Endothelial cell of umbilical vein (primary cell): Measurements from ENCODE around the gene DIAPH2. TPM values are rescaled to one million over a fixed set of nuclear protein-coding genes. Genes with fewer than 3 reads are reported as not detected.
A peak's percentile ranks its signal among the peaks of the same experiment; 100 is the strongest.

Source experiments
- BruUV-seq: library from RNA; stranded (reverse); fragments of 400-500 nt; replicated peaks from 2 replicates; lab custom pipeline; 2021; lab: Mats Ljungman, UMichigan
- CTCF ChIA-PET: fragments of 300-600, 350-600 bp; sonication (Branson Sonifier 250); formaldehyde crosslinking; loops from one replicate; lab custom pipeline; 2021; ENCODE audit warnings: antibody characterized with exemption, inconsistent platforms; lab: Charles Lee
- POLR2A ChIA-PET: fragments of 300-600, 350-600 bp; sonication (Branson Sonifier 250); formaldehyde crosslinking; loops from one replicate; lab custom pipeline; 2021; ENCODE audit warnings: antibody characterized with exemption, inconsistent platforms; lab: Charles Lee
- DNase-seq: peaks from one replicate; pipeline ENCODE4 v3.0.0-alpha.2; 2011; ENCODE audit warnings: low read depth, low spot score
- FAIRE-seq: peaks from 2 replicates; lab custom pipeline; 2011; peaks lifted over from hg19 to GRCh38; lab: Jason Lieb, UNC
- H2AFZ ChIP-seq: 2 replicates; pipeline ENCODE4 v1.6.0; 2012; ENCODE audit warnings: low read depth, low read length, control low read depth, inconsistent platforms
- H3K27ac ChIP-seq: 2 replicates; pipeline ENCODE4 v1.5.1; 2011; ENCODE audit warnings: low read depth, mild to moderate bottlenecking, control low read depth, low read length, moderate library complexity; ENCODE audit not compliant: insufficient read depth
- H3K27me3 ChIP-seq, 2 experiments: 2 replicates each; pipeline versions ENCODE4 v1.6.0 to v1.6.1; 2011; ENCODE audit warnings: low read length in 2 of 2, mixed read lengths in 1 of 2; ENCODE audit not compliant: control insufficient read depth in 2 of 2, insufficient read depth in 2 of 2
- H3K36me3 ChIP-seq, 2 experiments: 2 replicates in 1 of 2; 3 replicates in 1 of 2; pipeline ENCODE4 v1.5.1; 2011; ENCODE audit warnings: low read length in 2 of 2, mild to moderate bottlenecking in 1 of 2, moderate library complexity in 1 of 2; ENCODE audit not compliant: control insufficient read depth in 2 of 2, insufficient read depth in 2 of 2; ENCODE audit errors: extremely low read depth in 1 of 2
- H3K4me1 ChIP-seq: 3 replicates; pipeline ENCODE4 v1.5.1; 2011; ENCODE audit warnings: mild to moderate bottlenecking, low read length; ENCODE audit not compliant: control insufficient read depth, insufficient read depth; ENCODE audit errors: extremely low read depth
- H3K4me2 ChIP-seq: 2 replicates; pipeline ENCODE4 v1.6.1; 2011; ENCODE audit warnings: low read length, control low read depth, mixed read lengths; ENCODE audit not compliant: insufficient read depth
- H3K4me3 ChIP-seq, 3 experiments: fragments of 200-600 bp in 1 of 3; sonication (generic), shearing (Covaris generic) in 1 of 3; replicated peaks in 1 of 3; 2 replicates each; pipeline ENCODE4 v1.5.1; 2011 to 2016; ENCODE audit warnings: control low read depth in 3 of 3, low read length in 3 of 3, mild to moderate bottlenecking in 2 of 3, inconsistent platforms in 1 of 3, low read depth in 1 of 3, moderate library complexity in 1 of 3; ENCODE audit not compliant: insufficient read depth in 1 of 3
- H3K79me2 ChIP-seq: 2 replicates; pipeline ENCODE4 v1.6.0; 2012; ENCODE audit warnings: low read length, inconsistent platforms; ENCODE audit not compliant: control insufficient read depth, insufficient read depth
- H3K9ac ChIP-seq: replicated peaks from 2 replicates; pipeline ENCODE3; 2011; ENCODE audit warnings: low read length, control low read depth; ENCODE audit not compliant: insufficient read depth; ENCODE audit errors: extremely low read depth
- H3K9me1 ChIP-seq: replicated peaks from 3 replicates; pipeline ENCODE4 v1.6.0; 2011; ENCODE audit warnings: mild to moderate bottlenecking, low read length; ENCODE audit not compliant: control insufficient read depth, insufficient read depth; ENCODE audit errors: extremely low read depth
- H3K9me3 ChIP-seq: replicated peaks from 2 replicates; pipeline ENCODE4 v1.5.1; 2012; ENCODE audit warnings: low read length, inconsistent platforms; ENCODE audit not compliant: control insufficient read depth, insufficient read depth
- H4K20me1 ChIP-seq: replicated peaks from 2 replicates; pipeline ENCODE3; 2011; ENCODE audit warnings: mild to moderate bottlenecking, low read length; ENCODE audit not compliant: control insufficient read depth, insufficient read depth; ENCODE audit errors: extremely low read depth
- EZH2 ChIP-seq: IDR thresholded peaks from 2 replicates; pipeline ENCODE4 v1.6.1; 2012; ENCODE audit warnings: borderline replicate concordance, low read depth, mild to moderate bottlenecking, moderate library complexity, low read length, inconsistent platforms; ENCODE audit not compliant: severe bottlenecking
- FOS ChIP-seq: IDR thresholded peaks from 2 replicates; pipeline ENCODE4 v1.6.1; 2011; ENCODE audit warnings: mild to moderate bottlenecking, low read length, moderate library complexity, borderline replicate concordance; ENCODE audit not compliant: insufficient read depth
- GATA2 ChIP-seq: IDR thresholded peaks from 2 replicates; pipeline ENCODE4 v1.7.0; 2011; ENCODE audit warnings: low read depth, mild to moderate bottlenecking, moderate library complexity, mixed read lengths, low read length; ENCODE audit not compliant: insufficient read length, insufficient read depth
- JUN ChIP-seq: IDR thresholded peaks from 2 replicates; pipeline ENCODE4 v1.6.1; 2011; ENCODE audit warnings: borderline replicate concordance, low read depth; ENCODE audit not compliant: insufficient read length, insufficient read depth
- MYC ChIP-seq: IDR thresholded peaks from one replicate; pipeline ENCODE4 v1.6.1; 2011; ENCODE audit warnings: mild to moderate bottlenecking, low read depth, low read length
- POLR2A ChIP-seq: IDR thresholded peaks from 2 replicates; pipeline ENCODE4 v1.6.1; 2012; ENCODE audit warnings: low read depth, mild to moderate bottlenecking, control low read depth, low read length
- POLR2AphosphoS5 ChIP-seq: IDR thresholded peaks from 2 replicates; pipeline ENCODE4 v1.6.1; 2012; ENCODE audit warnings: low read depth, mild to moderate bottlenecking, control low read depth, low read length, moderate library complexity; ENCODE audit not compliant: insufficient read depth
- dilution Hi-C: fragments of 300-500 bp; cut with MboI; formaldehyde crosslinking; loops from one replicate; pipeline ENCODE4 v1.15.0; 2019; ENCODE audit warnings: low sequenced_read_pairs; ENCODE audit not compliant: extremely low pct_ligation_motif_present
- intact Hi-C: fragments of 100-400 bp; cut with micrococcal nuclease; formaldehyde crosslinking; loops from one replicate; pipeline ENCODE4 v1.10.0; 2022
- polyA plus RNA-seq, 4 experiments: library from polyadenylated mRNA; depleted of rRNA in 3 of 4; stranded (reverse) in 3 of 4; unstranded in 1 of 4; fragments of >200 nt; gene quantifications; 2 replicates each; pipeline versions ENCODE4 v1.2.1 to v1.2.3, GENCODE V29; 2011 to 2012; ENCODE audit warnings: missing spikeins in 1 of 4
- total RNA-seq: library from RNA; stranded (reverse); gene quantifications from 2 replicates; pipeline ENCODE4 v1.2.3, GENCODE V29; 2021
- TF ChIP-seq, protein P1 (sequence below): IDR thresholded peaks from 2 replicates; pipeline ENCODE4 v1.6.1; 2011; ENCODE audit not compliant: insufficient read depth, insufficient read length
- TF ChIP-seq, protein P2 (sequence below), 2 donors: IDR thresholded peaks; 1 replicate in 1 of 2; 2 replicates in 1 of 2; pipeline ENCODE4 v1.5.1; 2011; ENCODE audit warnings: low read length in 2 of 2, mild to moderate bottlenecking in 2 of 2, moderate library complexity in 2 of 2, control low read depth in 1 of 2, inconsistent platforms in 1 of 2, low read depth in 1 of 2; ENCODE audit not compliant: insufficient read depth in 1 of 2; ENCODE audit errors: extremely low read depth in 1 of 2

Gene DIAPH2
- total and polyA plus RNA-seq, 2 donors (not counting 3 experiments of a cell fraction or from before 2014, with no cell fraction given), result 3.0 to 30.0 TPM

DNA sequence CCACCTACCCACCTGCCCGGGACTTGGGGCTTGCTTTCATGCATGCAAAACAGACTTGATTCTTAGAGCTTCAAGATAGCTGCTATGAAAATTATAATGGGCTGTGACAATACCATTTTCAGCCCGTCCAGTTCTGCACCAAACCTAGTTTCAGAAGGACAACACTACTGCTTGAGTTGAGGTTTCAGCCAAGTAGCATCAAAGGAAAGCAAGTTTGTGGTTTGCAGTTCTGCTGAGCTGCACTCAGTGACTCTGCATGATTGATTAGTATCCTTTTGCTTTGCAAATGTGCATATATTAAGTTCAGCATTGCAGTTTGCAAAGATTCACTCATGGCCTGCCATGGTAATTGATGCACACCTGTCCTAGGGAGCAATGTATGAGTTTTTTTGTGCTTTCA lies 641.8 kb downstream of the DIAPH2 start:
- CTCF ChIA-PET, result no interaction called here

More for the DNA sequence above, 641.8 kb downstream of the DIAPH2 start:
- no peaks in the 10 kb centered on the region for H3K9me3 ChIP-seq
- H3K36me3 ChIP-seq, result no peaks in the 10 kb centered on the region
- DNase-seq, result no peak
- no peaks in the 10 kb centered on the region for H4K20me1 ChIP-seq
- no peaks in the 10 kb centered on the region for H3K9me1 ChIP-seq
- H3K4me2 ChIP-seq, result no peak overlapping the region
- peak; percentile 67 for FAIRE-seq
- no peaks in the 10 kb centered on the region for H3K79me2 ChIP-seq
- intact Hi-C loops, result no loop called here
- H2AFZ ChIP-seq, result no peak overlapping the region
- no peaks in the 10 kb centered on the region for H3K4me1 ChIP-seq
- no peak overlapping the region for H3K27ac ChIP-seq
- H3K4me3 ChIP-seq, result no peak overlapping the region
- BruUV-seq, result no TSS peak
- H3K9ac ChIP-seq, result no peak overlapping the region
- TF ChIP-seq, protein P1, sequence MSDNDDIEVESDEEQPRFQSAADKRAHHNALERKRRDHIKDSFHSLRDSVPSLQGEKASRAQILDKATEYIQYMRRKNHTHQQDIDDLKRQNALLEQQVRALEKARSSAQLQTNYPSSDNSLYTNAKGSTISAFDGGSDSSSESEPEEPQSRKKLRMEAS, result no peak
- TF ChIP-seq, protein P2, sequence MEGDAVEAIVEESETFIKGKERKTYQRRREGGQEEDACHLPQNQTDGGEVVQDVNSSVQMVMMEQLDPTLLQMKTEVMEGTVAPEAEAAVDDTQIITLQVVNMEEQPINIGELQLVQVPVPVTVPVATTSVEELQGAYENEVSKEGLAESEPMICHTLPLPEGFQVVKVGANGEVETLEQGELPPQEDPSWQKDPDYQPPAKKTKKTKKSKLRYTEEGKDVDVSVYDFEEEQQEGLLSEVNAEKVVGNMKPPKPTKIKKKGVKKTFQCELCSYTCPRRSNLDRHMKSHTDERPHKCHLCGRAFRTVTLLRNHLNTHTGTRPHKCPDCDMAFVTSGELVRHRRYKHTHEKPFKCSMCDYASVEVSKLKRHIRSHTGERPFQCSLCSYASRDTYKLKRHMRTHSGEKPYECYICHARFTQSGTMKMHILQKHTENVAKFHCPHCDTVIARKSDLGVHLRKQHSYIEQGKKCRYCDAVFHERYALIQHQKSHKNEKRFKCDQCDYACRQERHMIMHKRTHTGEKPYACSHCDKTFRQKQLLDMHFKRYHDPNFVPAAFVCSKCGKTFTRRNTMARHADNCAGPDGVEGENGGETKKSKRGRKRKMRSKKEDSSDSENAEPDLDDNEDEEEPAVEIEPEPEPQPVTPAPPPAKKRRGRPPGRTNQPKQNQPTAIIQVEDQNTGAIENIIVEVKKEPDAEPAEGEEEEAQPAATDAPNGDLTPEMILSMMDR (IDR thresholded peaks at IDR 0.05; ENCODE audit: extremely low read depth in 1 of 2, insufficient read depth in 1 of 2, low read depth in 1 of 2, low read length in 2 of 2), result no peak
- TF ChIP-seq POLR2AphosphoS5 (no peak), EZH2 (no peak), JUN (no peak), MYC (no peak), POLR2A (no peak), FOS (no peak), GATA2 (no peak)
- H3K27me3 ChIP-seq, result no peaks in the 10 kb centered on the region
- dilution Hi-C loops, result no loop called here
- POLR2A ChIA-PET, result no interaction called here
